ENCODE data around the gene SERAC1. TPM values are rescaled to one million over a fixed set of nuclear protein-coding genes. Genes with fewer than 3 reads are reported as not detected.
"Not testable (repeated sequence)": the region's sequence is repeated elsewhere in the genome, so short reads cannot be mapped to it uniquely, and the experiment has no call there.

The SERAC1 gene
- 6.5 TPM for total RNA-seq

- DNase-seq = no peak
These were observed at the start of gene SERAC1 for GRCh38 chr6:158168040-158168289. Gene SERAC1 (minus strand): TSS chr6:158168262. CDS start chr6:158158363, 9,899 bp downstream.

DNA sequence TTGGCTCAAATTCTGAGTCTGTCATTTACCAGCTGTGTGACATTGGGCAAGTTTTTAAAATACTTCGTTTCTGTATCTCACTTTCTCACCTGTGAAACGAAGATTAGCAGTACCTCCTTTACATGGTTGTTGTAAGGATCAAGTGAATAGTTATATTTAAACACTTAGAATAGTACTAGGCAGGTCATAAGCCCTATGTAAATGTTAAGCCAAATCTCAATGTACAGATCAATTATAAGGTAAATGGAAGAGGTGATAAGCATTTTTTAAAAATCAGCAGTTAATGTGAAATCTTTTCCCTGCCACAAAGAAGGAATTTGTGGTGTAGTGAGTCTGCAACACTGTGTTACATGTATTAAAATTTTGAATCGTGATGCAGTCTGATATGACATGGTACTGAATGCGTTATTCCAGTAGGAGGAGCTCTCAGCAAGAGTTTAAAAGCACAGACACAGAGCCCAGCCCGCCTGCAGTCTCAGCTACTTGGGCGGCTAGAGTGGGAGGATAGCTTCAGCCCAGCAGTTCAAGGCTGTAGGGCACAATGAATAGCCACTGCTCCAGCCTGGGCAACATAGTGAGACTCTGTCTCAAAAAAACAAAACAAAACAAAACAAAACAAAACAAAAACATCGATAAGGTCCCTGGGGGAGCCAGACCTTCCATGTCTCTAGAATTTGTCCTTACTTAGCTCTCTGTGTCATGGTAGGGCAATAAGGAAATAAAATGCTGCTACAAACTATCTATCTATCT lies 46.0 kb upstream of the SERAC1 start:
- peak; percentile 43 for DNase-seq

DNA sequence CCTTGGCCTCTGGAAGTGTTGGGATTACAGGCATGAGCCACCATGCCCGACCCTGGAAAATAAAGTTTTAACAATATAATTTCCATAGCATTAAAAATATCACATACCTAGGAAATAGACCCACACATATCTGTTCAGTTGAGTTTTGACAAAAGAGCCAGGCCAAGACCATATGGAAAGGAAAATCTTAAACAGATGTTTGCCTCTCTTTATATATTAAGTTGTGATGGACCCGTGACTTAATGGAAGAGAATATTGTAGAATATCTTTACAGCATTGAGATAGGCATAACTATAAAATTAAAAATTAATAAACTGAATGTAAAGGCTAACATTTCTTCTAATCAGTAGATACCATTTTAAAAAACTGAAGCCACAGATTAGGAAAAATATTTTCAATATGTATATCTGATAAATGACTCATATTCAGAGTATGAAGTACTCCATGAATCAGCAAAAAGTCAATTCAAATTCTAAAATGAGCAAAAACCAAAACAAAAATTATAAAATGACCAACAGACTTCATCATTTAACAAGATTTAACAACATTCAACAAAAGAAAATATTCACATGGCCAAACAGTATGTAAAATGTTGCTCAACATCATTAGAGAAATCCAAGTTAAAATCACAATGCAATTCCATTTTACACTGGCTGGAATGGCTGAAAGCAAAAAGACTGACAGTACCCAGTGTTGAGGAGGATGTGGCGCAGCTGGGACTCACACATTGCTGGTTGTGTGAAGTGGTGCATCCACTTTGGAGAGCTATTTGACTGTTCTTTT lies 43.4 kb upstream of the SERAC1 start:
- no peak for DNase-seq

DNA sequence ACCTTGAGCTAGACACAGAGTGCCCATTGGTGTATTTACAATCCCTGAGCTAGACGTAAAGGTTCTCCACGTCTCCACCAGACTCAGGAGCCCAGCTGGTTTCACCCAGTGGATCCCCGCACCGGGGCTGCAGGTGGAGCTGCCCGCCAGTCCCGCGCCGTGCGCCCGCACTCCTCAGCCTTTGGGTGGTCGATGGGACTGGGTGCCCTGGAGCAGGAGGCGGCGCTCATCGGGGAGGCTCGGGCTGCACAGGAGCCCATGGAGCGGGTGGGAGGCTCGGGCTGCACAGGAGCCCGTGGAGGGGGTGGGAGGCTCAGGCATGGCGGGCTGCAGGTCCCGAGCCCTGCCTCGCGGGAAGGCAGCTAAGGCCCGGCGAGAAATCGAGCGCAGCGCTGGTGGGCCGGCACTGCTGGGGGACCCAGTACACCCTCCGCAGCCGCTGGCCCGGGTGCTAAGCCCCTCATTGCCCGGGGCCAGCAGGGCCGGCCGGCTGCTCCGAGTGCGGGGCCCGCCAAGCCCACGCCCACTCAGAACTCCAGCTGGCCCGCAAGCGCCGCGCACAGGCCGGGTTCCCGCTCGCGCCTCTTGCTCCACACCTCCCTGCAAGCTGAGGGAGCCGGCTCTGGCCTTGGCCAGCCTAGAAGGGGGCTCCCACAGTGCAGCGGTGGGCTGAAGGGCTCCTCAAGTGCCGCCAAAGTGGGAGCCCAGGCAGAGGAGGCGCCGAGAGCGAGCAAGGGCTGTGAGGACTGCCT lies 41.7 kb upstream of the SERAC1 start:
- not testable (repeated sequence) for DNase-seq

DNA sequence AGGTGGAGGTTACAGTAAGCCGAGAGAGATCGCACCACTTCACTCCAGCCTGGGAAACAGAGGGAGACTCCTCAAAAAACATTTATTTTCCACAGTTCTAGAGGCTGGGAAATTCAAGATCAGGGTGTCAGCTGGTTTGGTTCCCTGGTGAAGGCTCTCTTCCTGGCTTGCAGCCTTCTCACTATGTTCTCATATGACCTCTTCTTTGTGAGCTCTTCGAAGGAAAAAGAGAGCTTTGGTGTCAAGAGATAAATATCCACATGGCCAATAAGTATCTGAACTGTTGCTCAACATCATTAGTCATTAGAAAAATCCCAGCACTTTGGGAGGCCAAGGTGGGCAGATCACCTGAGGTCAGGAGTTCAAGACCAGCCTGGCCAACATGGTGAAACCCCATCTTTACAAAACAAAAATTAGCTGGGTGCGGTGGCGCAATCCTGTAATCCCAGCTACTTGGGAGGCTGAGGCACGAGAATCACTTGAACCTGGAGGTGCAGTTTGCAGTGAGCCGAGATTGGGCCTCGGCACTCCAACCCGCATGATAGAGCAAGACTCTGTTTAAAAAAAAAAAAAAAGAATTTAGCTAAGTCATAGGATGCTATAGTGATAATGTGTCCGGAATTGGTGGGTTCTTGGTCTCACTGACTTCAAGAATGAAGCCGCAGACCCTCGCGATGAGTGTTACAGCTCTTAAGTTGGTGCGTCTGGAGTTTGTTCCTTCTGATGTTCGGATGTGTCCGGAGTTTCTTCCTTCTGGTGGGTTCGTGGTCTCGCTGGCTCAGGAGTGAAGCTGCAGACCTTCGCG lies 40.4 kb upstream of the SERAC1 start:
- DNase-seq = not testable (repeated sequence)

DNA sequence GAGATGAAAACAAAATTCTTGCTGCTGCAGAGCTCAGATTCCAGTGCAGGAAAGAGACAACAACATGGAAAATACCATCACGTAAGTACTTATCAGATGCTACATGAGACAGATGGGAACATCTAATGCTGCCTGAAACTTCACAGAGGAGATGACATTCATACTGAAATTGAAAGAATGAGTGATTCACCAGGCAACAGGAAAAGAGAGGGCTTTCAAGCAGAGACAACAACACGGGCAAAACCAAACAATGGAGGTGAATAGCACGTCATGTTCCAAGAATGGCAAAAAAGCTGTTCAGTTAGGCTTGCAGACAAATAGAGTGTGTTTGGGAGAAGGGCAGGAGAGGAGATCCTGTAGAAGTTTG lies 39.3 kb upstream of the SERAC1 start:
- no peak for DNase-seq

- no peak for DNase-seq
These were observed 38.8 kb upstream of the SERAC1 start for GRCh38 chr6:158206740-158207421.

DNA sequence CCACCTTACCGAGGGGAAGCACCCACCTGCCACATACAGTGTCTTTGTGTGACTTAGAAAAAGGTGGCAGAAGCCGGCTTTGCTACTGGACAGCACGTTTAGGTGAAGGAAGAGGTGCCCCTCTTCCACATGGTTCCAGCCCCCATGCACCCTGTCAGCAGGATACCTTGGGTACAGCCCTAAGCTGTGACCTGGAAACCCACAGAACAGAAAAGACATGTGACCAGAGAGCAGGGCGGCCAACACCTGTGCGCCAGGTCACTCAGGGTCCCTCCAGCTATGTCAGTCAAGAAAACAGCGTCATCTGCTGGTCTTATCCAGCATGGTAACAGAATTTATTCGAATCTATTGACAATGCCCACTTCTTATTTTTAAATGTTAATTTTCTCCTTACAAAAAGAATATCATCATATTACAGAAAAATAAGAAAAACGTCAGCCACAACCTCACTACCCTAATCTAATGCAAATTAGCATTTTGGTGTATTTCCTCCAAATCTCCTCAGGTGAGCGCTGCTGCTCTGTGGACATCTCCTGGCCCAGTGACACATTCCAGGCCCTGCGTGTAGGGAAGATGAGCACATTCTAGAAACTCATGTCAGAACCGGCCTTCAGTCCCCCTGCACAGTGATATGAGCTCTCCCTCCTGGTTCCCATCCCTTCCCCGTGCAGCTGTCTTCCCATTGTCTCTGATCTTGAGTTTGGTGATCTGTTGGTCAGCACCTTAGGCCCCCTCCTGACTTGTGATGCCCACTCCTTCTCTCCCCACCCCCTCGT lies 37.3 kb upstream of the SERAC1 start:
- DNase-seq = no peak

DNA sequence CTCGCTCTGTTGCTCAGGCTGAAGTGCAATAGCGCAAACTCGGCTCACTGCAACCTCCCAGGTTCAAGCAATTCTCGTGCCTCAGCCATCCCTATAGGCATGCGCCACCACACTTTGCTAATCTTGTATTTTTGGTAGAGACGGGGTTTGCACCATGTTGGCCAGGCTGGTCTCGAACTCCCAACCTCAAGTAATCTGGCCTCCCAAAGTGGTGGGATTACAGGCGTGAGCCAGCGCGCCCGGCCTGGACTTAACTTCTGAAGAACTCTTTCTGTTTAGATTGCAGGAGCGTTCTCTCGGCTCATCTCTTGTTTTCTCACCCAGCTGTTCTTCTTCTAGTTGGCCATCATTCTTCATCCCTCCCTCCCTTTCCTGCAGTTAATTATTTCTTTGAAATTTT lies 30.4 kb upstream of the SERAC1 start:
- no peak for DNase-seq

GRCh38 chr6:158194487-158195280 lies 26.6 kb upstream of the SERAC1 start:
- DNase-seq = no peak

- DNase-seq = no peak
These were observed 23.7 kb upstream of the SERAC1 start for GRCh38 chr6:158191761-158192160.

DNA sequence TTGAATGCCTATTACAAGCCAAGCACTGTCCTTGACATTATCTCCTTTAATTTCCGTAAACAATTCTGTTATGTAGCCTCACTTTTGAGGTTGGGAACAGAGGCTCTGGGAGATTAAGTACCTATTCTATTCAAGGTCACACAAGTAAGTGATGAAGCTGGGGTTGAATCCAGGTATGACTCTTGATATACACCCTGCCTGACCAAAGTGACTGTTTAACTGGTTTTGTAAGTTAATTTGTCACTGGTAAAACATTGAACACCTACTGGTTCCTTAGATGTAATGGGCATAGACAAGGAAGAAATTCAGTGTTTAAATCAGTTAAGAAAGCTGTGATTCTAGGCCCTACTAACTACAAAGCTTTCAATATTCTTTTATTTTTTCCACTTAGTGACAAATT lies 23.0 kb upstream of the SERAC1 start:
- no peak for DNase-seq

- DNase-seq = no peak
These were observed 20.5 kb upstream of the SERAC1 start for GRCh38 chr6:158188591-158188990.

GRCh38 chr6:158185729-158186456 lies 17.8 kb upstream of the SERAC1 start:
- DNase-seq = no peak

GRCh38 chr6:158184608-158185007 lies 16.5 kb upstream of the SERAC1 start:
- DNase-seq = no peak

- DNase-seq = not testable (repeated sequence)
These were observed 15.3 kb upstream of the SERAC1 start for GRCh38 chr6:158183174-158183972.

DNA sequence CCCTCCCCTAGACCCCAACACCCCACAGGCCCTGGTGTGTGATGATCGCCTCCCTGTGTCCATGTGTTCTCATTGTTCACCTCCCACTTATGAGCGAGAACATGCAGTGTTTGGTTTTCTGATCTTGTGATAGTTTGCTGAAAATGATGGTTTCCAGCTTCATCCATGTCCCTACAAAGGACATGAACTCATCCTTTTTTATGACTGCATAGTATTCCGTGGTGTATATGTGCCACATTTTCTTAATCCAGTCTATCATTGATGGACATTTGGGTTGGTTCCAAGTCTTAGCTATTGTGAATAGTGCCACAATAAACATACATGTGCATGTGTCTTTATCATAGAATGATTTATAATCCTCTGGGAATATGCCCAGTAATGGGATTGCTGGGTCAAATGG lies 9.7 kb upstream of the SERAC1 start:
- DNase-seq = not testable (repeated sequence)

DNA sequence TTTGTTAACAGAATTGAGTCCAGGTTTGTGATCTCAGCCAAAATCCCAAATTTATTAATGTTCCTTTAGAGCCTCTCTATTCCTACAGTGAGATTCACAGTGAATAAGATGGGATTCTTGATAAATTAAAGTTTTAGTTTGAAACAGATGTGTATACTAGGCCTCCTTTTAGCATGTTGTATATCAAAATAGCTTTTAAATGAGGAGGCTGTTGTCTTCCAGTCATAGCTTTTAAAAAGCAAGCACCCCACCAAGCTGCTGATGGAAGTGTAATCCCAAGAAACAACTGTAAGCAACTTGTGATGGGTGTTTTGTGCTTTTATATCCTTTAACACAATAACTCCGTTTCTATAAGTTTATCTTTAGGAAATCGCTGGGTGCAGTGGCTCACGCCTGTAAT lies 7.0 kb upstream of the SERAC1 start:
- DNase-seq = peak; percentile 41

DNA sequence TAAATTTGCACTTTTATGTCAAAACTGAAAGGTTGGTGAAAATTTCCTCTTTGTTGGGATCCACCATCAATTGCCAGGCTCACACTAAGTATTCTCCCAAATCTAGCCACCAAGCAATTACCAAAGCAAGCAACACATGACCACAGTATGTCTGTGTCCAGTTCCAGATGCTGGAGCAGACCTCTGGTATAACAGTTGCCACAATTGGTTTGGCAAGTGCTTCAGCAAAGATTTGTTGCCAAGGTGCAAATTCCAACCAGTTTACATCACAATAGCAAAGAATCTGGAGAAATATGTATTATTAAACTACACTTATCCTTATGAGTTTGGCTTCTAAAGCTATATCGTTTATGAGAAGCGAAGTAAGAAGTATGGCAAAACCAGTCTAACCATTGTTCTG lies 6.5 kb upstream of the SERAC1 start:
- peak; percentile 43 for DNase-seq
